CD4-positive, alpha-beta T cell treated with Interleukin-12 subunit alpha and Interleukin-12 subunit beta, for 1 hour (primary cell): ENCODE data around the gene ZAR1.

ENCODE experiments used
- DNase-seq: peaks from one replicate; pipeline ENCODE4 v3.0.0-alpha.2; 2020

ZAR1 gene

DNA sequence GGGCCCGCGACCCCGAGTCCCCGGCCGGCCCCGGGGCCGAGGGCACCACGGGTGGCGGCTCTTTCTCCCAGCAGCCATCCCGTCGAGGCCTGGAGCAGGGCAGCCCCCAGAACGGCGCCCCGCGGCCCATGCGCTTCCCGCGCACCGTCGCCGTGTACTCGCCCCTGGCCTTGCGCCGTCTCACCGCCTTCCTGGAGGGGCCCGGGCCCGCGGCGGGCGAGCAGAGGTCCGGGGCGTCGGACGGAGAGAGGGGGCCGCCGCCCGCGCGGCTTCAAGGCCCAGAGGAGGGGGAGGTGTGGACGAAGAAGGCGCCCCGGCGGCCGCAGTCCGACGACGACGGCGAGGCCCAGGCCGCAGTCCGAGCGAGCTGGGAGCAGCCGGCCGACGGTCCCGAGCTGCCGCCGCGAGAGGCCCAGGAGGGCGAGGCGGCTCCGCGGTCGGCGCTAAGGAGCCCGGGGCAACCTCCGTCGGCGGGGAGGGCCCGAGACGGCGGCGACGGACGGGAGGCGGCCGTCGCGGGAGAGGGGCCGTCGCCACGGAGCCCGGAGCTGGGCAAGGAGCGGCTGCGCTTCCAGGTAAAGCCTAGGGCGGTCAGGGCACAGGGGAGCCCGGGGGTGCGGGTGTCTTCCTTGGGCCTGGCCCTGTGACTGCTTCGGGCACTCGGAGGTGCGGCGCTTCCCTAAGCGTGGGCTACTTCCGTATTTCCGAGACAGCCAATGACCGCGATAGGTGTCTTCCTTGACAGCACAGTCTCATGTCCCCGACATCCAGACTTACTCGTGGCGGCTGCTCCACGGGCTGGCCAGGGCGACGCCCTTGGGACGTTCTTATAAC, 845 bp downstream of the ZAR1 start:
- no peak for DNase-seq

- DNase-seq = no peak
Observed at GRCh38 chr4:48491514-48492176, 1.6 kb downstream of the ZAR1 start.

DNA sequence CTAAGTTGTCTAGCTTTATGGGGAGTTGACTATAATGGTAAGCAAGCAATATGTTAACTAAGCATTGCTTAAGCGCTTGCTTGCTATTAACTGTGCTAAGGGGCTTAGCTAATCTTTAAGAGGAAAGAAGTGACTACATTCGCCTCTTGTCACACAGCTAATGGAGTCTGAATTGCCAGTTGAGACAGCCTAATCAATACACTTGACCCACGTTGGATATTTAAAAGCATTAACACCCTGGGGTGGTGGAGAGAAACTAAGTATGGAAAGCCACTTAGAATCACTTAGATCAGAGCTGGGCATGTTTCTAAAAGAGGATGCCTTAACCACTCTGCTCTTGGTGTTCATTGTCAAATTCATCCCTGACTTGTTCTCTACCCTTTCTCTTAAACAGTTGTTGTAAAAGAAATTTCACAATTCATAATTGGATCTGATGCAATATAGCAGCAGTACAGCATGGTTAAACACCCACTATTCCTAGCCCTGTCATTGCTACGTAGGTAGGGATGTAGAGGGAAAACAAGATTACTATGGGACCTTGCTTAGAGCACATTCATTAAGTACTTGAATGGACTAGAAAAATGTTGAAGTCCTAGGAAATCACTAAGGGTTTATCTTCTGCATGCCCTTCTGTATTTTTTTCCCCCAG, 3.5 kb downstream of the ZAR1 start:
- DNase-seq = no peak

DNA sequence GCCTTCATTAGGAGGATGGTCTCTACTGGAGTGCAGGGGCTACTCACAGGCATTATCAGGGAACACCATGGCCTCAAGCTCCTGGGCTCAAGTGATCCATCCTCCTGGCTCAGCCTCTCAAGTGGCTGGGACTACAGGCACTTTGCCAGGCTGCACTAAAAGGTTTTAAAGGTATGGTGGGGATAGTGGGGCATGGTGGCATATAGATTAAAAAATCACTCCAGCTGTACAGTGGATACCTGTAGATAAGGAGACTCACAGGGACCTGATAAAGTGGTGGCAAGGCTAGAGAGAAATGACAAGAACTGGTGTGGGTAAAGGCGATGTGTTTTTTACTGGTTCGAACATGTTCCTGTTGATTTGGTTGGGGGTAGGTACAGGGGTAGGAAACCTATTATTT, 5.9 kb downstream of the ZAR1 start:
- no peak for DNase-seq

- no peak for DNase-seq
Observed at GRCh38 chr4:48498895-48499294, 8.8 kb downstream of the ZAR1 start.

- DNase-seq = no peak
Observed at GRCh38 chr4:48499551-48500066, 9.6 kb downstream of the ZAR1 start.

DNA sequence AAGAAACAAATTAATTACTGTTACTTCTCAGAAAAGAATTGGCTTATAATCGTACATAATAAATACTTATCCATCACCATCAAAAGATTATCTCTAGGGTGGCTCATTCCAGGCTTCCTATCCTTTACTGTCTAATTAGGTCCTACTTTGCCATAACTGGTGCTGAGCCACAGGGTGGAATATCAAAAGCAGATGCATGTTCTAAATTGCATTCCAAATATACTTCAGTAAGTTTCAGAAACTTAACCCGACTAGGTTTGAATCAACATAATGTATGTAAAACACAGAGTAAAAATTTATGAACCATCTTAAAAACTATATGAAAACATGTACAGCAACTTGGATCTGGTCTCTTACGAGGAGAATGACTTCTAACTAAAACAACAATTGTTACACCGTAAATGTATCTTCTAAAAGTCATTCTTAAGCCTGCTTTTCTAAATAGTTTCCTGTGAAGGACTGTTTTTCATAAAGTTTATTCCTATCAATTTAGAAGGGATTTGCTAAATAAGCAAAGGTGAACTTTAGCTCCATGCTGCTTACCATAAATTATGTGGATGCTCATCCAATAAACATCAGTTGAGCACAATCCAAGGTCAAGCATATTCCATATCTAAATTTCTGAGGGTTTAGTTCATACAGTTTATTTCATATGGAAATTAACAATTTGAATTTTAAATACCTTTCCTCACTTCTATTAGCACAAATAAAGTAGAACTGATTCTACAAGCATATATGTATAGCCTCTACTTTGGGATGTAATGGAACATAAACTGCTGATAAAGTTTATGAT, 13.4 kb downstream of the ZAR1 start:
- no peak for DNase-seq

DNA sequence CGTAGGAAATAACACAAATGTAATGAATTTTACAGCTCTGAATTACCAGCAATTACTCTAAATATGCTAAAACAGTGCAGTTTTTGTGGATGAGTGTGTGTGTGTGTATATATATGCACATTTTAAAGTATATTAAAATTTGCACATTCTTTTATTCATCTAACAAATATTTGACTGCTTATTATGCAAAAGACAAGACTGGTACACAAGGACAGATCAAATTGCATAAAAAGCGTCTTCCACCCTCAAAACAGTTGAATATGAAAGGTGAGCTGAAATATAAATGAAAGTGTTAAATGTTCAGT, 13.9 kb downstream of the ZAR1 start:
- DNase-seq = no peak

GRCh38 chr4:48504352-48504751, 14.3 kb downstream of the ZAR1 start:
- DNase-seq = no peak

GRCh38 chr4:48506716-48507115, 16.7 kb downstream of the ZAR1 start:
- DNase-seq = no peak

DNA sequence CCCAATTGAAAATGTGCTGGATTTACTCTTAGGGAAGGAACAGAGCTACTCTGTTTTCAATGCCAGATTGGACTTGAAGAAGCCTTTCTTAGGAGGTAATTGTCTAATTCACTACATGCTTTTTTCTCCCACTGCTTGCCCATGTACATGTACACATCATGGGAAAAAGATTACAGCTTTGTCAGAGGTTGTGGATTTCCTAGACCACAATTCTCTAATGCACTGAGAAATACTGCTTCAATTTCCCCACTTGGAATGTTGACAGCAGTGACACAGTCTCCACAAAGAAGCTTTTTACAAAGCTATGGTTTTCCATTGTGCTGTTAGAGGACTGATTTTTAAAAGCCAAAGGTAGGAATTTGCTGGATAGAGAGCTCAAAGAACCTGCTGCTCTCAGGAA, 19.5 kb downstream of the ZAR1 start:
- DNase-seq = no peak

DNA sequence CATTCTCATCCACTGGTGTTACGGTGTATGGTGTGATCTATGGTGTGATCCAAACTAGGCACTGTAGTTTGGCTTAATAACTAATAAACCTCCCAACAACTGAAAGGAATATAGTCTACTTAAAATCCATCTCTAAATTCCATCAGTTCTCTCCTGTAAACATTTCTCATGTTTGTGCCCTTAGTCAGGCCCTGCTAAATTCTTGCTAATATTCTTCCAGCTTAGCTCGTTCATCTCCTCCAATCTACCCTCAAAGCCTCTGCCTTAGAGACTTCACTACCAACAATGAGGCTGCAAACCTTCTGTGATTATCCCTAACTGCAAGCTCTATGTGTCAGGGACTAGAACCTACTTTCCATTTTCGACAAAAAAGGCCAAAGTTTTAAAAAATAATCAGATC, 28.1 kb downstream of the ZAR1 start:
- no peak for DNase-seq

- no peak for DNase-seq
Observed at GRCh38 chr4:48526406-48526805, 36.4 kb downstream of the ZAR1 start.

GRCh38 chr4:48538358-48538757, 48.3 kb downstream of the ZAR1 start:
- DNase-seq = no peak

GRCh38 chr4:48539597-48539996, 49.5 kb downstream of the ZAR1 start:
- no peak for DNase-seq

- no peak for DNase-seq
Observed at GRCh38 chr4:48542888-48543287, 52.8 kb downstream of the ZAR1 start.

- no peak for DNase-seq
Observed at GRCh38 chr4:48543796-48544195, 53.7 kb downstream of the ZAR1 start.
